Sigmoid colon (tissue), 4 donors: ENCODE data around the gene ULBP2.

ENCODE experiments used
- CTCF ChIP-seq, 4 experiments: fragments of 450-650 bp in 3 of 4; fragments of 200-600 bp in 1 of 4; IDR thresholded peaks; one replicate each; pipeline ENCODE4 v1.5.1; 2016 to 2019; ENCODE audit warnings: antibody characterized with exemption in 4 of 4, mild to moderate bottlenecking in 3 of 4, moderate library complexity in 2 of 4
- POLR2A ChIP-seq, 2 donors: fragments of 450-650 bp; IDR thresholded peaks; one replicate each; pipeline ENCODE4 v1.6.1; 2016; ENCODE audit warnings: antibody characterized with exemption in 2 of 2, mild to moderate bottlenecking in 2 of 2, moderate library complexity in 2 of 2
- POLR2AphosphoS5 ChIP-seq, 4 donors: sonication (generic); formaldehyde crosslinking; IDR thresholded peaks; one replicate each; pipeline ENCODE4 v1.6.1; 2017; ENCODE audit warnings: antibody characterized with exemption in 4 of 4

DNA sequence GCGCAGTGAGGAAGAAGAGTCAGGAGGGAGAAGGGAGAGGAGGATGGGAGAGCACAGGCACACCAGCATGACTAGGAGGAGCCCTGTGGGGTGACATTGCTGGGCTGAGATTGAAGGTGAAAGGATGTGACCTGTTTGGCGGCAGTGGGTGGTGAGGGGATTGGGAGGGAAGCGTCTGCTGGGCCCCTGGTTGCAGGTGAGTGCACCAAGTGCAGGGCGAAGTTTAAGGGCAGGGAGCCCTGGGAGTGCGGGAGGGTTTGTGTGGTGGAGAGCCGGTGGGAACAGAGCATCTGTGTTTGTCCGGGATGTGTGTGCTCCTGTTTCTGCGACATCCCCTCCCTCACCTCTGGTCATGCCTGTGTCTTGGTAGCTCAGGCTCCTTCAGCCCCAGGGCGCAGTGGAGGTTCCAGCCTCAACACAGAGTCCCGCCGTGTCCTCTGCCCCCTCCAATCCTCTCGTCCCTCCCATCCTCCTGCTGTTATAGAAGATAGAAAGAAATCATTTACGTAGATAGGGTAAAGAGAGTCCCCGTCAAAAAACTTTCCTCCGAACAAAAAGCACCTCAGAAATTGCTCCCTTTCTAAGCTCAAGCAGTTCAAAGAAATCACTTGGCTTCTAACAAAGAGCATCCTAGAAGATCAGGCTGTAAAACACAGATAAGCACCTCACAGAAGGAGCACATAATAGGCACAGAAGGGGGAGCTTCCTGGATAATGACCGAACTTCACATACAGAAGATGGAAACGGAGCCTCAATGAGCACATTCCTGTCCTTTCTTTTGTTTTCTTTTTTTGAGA lies 46.9 kb downstream of the ULBP2 start:
- TF ChIP-seq CTCF (IDR thresholded peaks at IDR 0.05) (no peak), POLR2AphosphoS5 (IDR thresholded peaks at IDR 0.05) (no peak), POLR2A (IDR thresholded peaks at IDR 0.05) (no peak)
